HG03575 (cell line): Measurements from ENCODE around the gene PDIA3.
"Not testable (repeated sequence)": the region's sequence is repeated elsewhere in the genome, so short reads cannot be mapped to it uniquely, and the experiment has no call there.

ENCODE experiments used
- ATAC-seq: cut with Tn5 transposase; IDR thresholded peaks from one replicate; pipeline ENCODE4 v1.9.1; 2021; ENCODE audit not compliant: unreplicated experiment, insufficient number of reproducible peaks, low FRiP score; ENCODE audit errors: extremely low read depth

The PDIA3 gene

DNA sequence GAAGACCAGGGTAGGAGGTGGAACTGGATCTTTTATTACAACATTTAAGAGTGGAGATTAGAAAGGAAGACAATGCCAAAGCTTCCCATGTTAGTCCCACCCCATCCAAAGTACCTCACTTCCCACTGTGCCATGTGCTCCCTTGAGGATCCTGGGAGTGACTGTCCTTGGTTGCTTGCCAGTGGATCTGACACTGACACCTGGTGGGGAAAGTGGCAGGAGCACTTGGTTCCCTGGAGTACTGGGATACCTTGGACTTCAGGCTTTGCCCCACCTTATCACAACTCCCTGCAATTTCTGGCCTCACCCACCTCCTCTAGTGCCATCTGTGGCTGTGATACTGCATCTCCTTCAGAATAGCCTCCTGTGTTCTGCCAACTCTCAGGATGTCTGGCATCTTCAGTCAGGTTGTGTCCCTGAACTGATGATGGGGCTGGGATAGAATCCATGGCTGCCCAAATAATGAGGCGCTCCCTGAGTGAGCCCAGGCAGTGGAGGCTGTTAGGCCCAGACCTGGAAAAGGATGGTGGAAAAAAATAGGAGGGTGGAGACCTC, 29.2 kb downstream of the PDIA3 start:
- ATAC-seq = no peak

DNA sequence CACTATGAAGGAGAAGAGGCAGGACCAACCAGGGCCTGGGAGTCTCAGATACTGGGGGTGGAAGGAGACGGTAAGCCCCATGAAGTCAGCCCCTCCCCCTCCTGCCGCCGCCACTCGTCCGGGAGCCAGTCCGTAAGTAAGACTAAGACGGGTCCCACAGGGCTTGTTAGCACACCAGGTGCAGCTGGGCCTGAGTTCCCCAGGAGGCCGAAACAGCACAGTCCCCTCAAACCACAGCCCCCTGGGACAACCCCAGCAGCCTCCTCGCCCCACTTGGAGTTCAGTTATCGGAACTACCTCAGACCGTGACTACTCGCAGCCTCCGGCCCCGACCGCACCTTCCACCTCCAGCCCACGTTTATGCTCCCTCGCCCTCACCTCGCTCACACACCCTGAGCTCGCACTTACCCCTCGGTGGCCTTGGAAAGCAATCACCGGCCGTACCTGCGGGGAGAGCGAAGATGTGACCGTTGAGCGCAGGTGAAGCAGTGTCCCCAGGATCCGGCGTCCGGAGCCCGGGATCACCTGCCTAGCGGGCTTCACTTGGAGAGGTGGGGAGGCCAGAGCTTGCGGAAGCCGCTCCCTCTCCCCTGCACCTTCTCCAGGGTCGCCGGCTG, 30.0 kb downstream of the PDIA3 start:
- ATAC-seq = no peak

DNA sequence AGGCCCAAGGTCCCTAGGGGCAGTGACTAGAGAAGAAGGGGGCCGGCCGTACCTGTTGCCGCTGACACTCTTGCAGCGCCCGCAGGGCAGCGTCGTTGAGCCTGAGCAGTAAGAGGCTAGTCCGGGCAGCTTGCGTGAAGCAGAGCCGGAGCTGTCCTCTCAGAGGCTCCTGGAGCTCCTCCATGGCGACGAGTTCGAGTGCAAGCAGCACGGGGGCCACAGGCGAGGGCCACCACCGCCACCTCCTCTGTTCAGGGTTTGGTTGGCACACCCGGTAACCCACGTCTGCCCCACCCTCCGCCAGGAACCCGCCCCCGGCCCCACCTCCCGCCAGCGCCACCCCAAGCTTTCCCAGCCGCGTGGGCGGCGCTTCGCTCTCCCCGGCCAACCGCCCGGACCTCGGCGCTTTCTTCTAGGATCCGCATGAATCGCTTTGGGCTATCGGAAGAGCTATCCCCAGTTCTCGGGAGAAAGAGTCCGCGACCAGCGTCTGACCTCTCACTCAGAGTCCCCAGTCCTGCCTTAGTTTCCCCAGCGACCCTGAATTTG, 30.6 kb downstream of the PDIA3 start, which contains the start of gene ELL3:
TSS of gene ELL3 (minus strand) at position 249 of the 549 bp plus-strand sequence. CDS start at position 184, 65 bp downstream.
- no peak for ATAC-seq

DNA sequence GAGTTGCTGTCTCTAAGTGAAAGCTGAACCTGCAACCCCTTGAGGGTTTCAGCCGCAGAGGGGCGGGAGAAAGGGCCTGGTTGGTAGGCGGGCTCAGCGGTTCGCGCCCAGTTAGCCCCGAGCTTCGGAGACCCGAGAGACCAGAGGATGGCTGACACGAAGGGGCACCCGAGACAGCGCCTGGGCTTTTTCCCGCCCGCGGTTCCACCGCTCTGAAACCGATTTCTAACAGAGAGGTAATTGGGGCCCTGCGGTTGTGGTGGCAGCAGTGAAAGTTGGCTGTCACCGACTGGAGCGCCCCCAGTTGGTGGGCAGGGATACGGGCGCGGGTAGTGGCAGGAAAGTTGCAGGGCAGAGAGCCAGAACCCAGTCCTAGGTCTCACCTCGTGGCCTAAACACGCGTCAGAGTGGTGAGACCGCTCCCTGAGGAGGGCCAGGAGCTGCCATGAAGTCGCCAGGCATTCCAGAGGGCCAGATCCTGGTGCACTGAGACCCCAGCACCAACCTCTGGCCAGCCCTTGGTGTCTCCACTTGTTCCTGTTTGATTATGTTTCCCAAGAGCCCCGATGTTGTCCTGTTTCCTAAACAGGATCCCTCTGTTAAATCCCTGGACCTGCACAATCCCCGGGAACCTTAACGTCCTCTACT, 31.2 kb downstream of the PDIA3 start:
- no peak for ATAC-seq

DNA sequence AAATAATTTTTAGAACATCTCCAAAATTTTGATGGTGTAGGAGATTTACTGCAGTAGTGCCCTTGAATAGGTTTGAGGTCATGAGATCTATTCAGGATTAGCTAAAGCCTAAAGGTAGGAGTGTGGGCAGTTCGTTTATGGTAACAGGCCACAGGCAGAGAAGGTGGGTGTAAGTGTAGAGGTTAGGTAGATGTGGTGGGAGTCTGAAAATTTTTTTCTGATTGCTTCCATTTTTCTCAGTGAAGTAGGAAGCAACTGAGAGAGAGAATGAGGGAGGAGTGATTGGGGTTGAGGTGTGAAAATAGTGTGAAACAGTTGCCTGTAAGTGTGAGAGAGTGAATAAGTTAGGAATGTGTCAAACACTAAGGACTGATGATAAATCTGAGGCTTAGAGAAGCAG, 32.8 kb downstream of the PDIA3 start:
- ATAC-seq = no peak

DNA sequence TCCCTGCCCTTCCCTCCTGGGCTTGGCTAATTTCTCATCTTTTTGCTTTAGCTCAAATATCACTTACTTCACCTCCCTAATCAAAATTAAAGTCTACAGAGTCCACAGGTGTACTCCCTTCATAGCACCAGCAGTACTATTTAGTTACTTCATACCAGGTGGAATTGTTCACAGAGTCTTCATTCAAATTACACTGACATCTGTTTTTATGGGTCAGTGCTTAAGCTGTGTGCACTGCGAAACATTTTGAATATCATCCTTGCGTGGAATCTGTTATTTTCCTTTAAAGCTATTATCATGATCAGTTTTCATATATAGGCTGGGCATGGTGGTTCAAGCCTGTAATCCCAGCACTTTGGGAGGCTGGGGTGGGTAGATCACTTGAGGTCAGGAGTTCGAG, 43.2 kb downstream of the PDIA3 start:
- no peak for ATAC-seq

DNA sequence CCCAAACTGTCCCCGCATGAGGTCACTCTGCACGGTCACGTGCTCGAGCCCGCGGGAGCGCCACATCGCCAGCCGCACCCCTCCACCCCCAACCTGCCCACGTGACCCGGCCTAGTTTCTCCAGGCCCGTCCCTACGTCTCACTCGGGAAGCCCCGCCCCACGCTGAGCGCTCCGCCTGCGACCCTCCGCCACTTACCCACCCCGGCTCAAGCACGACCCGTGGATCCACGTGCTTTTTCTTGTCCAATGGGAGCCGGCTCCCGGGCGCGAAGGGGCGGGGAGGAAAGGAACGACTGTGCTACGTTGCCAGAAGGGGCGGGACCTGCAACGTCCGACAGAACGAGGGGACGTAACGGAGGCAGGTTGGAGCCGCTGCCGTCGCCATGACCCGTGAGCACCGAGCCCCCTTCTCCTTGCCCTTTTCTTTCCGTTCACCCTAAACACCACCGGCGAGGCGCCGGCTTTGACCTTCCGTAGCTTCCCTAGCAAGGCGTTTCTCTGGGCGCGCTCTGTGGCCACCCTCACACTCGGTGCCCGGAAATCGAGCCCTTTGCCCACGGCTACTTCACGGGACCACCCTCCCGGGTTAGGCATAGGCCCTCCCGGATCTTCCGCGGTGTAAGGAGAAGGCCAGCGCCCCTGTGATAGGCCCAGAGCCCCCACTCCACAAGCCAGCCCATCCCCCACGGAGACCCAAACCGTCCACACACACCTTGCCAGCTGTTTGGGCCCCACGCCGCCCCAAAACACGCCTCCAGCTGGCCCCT, 45.9 kb downstream of the PDIA3 start, which contains the start of gene SERF2:
TSS of gene SERF2 (plus strand) at position 328 of the 768 bp plus-strand sequence. CDS start at position 385, 57 bp downstream.
- ATAC-seq = no peak

DNA sequence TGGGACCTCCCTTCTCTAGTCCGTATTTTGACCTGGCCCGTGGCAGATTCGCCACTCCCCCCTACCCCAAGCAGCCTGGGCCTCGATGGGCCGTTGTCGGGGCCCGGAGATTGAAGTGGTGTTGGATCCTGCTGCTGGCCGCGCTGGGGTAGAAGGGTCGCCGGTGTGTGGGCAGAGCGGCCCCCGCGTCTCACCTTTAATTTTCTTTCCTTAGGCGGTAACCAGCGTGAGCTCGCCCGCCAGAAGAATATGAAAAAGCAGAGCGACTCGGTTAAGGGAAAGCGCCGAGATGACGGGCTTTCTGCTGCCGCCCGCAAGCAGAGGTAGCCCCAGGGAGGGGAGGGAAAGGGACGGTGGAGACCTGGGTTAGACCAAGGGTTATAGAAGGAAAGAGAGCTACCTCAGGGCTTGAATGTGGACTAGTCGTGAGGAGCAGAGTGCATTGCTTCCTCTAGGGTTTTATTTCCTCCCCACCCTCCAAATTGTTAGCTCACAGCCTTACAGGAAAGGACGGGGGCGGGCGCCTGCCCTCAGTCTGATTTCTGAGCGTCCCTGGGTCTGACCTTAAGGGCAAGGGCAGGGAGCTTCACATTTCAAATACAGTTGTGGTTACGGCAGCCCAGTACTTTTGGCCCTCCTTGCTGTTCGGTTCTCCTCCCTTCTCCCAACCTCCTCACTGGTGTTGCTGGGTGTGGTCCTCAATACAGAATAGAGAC, 46.7 kb downstream of the PDIA3 start:
- ATAC-seq = no peak

DNA sequence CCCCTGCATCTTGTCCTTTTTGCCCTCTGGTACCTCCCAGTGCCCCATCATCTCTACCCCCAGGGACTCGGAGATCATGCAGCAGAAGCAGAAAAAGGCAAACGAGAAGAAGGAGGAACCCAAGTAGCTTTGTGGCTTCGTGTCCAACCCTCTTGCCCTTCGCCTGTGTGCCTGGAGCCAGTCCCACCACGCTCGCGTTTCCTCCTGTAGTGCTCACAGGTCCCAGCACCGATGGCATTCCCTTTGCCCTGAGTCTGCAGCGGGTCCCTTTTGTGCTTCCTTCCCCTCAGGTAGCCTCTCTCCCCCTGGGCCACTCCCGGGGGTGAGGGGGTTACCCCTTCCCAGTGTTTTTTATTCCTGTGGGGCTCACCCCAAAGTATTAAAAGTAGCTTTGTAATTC, 47.4 kb downstream of the PDIA3 start:
- no peak for ATAC-seq

DNA sequence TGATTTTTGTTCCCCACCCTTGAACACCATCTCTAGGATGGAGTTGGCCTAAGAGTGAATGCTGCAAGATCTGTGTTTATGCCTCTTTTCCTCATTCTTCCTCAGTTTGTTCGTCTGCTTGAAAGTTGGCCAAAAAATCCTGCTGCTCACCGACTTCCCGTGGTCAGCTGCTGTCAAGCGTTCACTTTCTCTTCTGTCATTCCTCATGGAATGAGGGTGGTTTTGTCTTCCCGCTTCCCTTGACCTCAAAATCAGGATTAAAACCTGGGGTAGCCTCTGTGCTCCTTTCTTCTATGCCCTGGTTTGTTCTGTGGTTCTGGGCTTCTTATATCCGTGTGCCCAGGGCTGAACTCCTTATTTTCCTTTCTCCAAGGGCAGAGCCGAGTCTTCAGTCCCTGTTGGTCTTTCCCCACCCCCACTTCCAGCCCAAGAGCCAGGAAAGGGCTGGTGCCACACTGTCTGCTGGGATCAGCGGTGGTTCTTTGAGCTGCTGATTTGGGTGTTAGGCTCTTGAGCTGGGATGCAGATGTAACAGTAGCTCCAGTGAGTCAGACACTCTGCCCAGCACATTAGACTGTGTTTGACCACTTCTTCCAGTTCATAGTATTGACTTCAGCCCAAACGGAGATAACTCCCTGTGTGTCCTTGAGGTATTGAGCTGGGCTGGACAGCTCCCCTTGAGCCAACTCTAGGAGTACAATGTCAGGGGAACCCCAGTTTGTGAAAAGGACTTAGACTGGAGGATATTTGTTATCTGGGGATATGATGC, 48.2 kb downstream of the PDIA3 start:
- no peak for ATAC-seq

DNA sequence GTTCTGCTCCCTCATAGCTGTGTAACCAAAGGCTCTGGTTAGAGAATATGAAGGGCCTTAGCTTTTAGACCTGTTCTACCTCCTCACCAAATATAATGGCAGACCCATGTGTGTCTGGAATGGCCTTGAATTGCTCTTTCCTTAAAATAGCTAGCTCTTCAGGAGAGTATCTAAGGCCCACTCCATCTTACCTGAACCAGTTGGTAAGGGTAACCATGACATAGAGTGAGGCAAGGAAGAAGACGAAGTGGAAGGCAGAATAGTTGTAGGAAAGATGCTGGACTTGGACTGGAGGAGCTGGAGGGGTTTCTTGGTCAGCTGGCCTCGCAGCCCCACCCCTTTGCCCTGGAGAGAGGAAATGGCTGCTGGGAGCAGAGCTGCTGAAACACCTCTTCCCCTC, 49.0 kb downstream of the PDIA3 start:
- ATAC-seq = no peak

DNA sequence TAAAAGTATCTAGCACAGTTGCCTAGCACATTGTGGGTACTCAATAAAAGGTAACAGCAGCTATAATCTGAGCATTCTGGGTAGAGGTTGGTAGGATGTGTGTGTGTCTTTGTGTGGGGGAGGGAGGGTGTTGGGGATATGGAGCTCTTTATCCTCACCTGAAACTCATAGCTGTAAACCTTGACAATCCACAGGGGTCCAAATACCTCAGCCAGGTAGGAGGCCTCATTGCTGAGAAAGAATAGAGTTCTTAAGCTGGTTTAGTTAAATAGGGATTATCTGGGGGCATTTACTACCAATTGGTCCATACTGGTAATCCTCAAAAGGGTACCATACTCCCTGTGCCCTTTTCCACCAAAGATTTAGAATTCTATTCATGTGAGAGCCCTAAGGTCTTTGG, 49.8 kb downstream of the PDIA3 start:
- no peak for ATAC-seq

DNA sequence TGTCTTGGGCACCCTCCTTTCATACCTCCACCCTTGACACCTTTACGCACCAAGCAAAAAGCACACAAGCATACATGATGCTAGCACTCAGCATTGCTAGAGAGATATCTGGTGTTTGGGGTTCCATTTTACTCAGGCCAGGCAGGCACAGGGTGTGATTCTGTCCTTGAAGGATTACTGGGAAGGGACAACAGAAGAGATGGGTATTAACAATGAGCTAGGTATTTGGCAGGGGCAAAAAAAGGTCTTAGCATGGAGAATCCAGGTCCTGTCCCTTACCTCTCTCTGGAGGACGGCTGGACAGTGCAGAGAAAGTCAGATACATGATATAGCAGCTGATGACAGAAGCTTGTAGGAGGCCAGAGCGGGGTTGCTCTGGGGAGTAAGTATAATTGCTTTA, 50.3 kb downstream of the PDIA3 start:
- no peak for ATAC-seq

DNA sequence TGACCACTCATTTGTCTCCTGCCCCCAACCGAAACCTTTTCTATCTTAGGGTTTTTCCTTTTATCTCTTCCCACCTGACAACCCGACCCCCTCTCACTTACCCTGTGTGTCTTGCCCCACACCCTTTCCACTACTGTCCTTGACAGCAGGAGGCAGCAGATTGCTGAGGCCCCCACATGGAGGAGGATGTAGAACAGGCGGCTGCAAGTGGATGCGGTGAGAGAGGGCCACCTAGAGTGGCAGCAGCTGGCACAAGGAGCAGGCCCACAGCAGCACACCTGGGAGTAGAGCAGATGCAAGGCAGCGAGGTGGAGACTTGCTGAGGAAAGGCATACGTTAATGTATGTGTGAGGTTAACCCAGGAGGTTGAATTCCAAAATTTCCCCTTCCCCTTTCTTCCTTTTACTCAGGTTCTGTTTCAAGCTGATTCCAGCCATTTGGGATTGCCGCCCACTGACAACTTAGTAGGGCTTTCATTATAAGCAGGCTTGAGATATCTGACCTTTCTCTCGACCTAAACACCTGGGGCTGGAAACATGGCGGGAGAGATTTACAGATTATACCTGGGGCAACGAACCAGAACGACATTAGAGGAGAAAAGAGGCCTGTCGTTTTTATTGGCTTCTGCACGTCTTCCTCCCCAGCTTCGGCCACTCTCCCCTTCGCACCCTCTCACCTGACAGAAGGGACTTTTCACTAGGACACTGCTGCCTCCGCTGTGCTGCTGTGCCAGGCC, 53.1 kb downstream of the PDIA3 start:
- no peak for ATAC-seq

DNA sequence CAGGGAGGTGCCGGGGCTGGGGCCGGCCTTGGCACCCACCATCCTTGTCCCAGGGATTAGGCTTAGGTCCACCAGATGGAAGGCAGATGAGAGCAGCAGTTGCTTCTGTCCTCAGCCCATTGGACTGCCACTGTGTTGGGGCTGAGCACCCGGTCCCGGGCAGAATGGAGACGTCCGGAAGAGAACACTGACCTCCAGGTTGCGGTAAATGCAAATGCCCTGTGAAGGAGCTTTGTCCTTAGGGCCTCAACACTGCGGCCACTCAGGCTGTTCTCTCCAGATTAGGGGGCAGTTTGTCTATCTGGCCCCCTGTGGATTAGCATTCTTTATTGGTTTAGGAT, 53.7 kb downstream of the PDIA3 start, which contains the start of gene SERINC4:
TSS of gene SERINC4 (minus strand) at position 276 of the 341 bp plus-strand sequence. CDS start at position 42, 234 bp downstream.
- ATAC-seq = no peak

DNA sequence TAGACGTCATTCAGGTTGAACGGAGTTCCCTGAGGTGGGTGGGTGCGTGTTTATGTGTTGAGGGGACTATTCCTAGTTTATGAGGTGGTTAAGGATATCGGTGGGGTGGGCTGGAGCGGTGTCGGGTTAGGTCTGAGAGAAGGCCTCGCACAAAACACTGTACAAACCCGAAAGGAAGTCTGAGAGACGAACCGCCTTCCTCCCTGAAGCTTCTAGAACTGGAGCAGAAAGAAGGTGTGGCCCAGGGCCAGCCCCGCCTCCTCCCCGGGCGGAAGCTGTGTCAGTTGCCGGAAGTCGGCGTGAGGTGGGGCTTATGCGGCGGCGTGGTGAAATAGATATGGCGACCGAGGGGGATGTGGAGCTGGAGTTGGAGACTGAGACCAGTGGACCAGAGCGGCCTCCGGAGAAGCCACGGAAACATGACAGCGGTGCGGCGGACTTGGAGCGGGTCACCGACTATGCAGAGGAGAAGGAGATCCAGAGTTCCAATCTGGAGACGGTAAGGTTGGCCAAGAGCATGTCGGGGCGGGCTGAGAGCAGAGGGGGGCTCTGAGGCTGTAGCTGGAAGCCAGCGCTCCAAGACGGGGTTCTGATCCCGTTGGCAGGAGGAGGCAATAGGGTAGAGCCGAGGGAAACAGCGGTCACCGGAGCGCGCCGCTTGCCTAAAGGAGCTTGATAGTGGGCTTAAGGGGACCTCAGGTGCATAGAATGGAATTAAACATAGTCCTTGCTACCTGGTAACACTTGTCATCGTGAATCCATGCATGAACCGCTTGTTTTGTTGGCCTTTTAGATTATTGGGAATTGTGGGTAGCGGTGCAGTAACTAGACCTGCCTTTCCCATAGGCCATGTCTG, 54.3 kb downstream of the PDIA3 start, which contains the start of gene HYPK:
TSS of gene HYPK (plus strand) at position 314 of the 856 bp plus-strand sequence. CDS start at position 338, 24 bp downstream.
- ATAC-seq = no peak

DNA sequence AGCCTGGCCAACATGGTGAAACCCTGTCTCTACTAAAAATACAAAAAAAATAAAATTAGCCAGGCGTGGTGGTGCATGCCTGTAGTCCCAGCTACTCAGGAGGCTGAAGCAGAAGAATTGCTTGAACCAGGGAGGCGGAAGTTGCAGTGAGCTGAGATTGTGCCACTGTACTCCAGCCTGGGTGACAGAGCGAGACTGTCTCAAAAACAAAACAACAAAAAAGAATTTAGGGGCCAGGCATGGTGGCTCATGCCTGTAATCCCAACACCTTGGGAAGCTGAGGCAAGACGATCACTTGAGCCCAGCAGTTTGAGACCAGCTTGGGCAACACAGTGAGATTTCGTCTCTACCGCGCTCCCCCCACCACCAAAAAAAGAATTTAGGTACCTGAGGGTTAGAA, 56.4 kb downstream of the PDIA3 start:
- not testable (repeated sequence) for ATAC-seq
